ENCODE data around the gene TRPC4. TPM values are rescaled to one million over a fixed set of nuclear protein-coding genes. Genes with fewer than 3 reads are reported as not detected.
"Not testable (repeated sequence)": the region's sequence is repeated elsewhere in the genome, so short reads cannot be mapped to it uniquely, and the experiment has no call there.

Gene TRPC4
- total and polyA plus RNA-seq, 2 donors (not counting 1 experiment from before 2014, with no cell fraction given) = 1.7 to 30.7 TPM

DNA sequence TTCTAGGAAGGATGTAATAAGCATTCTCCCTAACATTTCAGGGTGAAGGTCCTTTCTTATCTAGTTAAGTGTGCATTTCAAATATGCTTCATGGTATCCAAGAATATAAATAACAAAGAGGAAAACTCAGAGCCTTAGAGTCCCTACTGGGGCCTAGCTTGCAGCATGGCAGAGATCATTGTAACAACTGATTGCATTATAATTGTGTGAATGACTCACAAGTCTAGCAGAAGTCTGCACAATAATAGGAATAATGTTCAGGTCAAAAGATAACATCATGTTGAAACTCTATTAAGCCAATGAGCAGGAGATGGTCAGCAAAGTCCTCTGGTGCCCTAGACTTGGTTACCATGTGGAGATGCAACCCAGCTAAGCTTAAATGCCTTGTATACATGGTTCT lies 274.4 kb downstream of the TRPC4 start:
- no peak overlapping the region for H2AFZ ChIP-seq (ENCODE audit: low read length)
- no peak for TF ChIP-seq EZH2 (IDR thresholded peaks at IDR 0.05; ENCODE audit: low read length, missing control alignments)
- TF ChIP-seq, protein P1, sequence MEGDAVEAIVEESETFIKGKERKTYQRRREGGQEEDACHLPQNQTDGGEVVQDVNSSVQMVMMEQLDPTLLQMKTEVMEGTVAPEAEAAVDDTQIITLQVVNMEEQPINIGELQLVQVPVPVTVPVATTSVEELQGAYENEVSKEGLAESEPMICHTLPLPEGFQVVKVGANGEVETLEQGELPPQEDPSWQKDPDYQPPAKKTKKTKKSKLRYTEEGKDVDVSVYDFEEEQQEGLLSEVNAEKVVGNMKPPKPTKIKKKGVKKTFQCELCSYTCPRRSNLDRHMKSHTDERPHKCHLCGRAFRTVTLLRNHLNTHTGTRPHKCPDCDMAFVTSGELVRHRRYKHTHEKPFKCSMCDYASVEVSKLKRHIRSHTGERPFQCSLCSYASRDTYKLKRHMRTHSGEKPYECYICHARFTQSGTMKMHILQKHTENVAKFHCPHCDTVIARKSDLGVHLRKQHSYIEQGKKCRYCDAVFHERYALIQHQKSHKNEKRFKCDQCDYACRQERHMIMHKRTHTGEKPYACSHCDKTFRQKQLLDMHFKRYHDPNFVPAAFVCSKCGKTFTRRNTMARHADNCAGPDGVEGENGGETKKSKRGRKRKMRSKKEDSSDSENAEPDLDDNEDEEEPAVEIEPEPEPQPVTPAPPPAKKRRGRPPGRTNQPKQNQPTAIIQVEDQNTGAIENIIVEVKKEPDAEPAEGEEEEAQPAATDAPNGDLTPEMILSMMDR (conservative IDR thresholded peaks at IDR 0.05 in 1 of 2, IDR thresholded peaks at IDR 0.05 in 1 of 2; ENCODE audit: low read depth in 1 of 2, low read length in 2 of 2) = no peak
- DNase-seq (ENCODE audit: low read depth in 2 of 2) = peak; percentile 34 to 73
- peaks cover 3% of the 10 kb centered on the region for H3K4me1 ChIP-seq (ENCODE audit: control insufficient read depth, extremely low read depth, insufficient read depth, low read length)
- H3K36me3 ChIP-seq (ENCODE audit: control insufficient read depth, insufficient read depth, low read length) = no peaks in the 10 kb centered on the region
- H3K4me3 ChIP-seq (replicated peaks in 1 of 4; ENCODE audit: control extremely low read depth in 1 of 4, insufficient read depth in 1 of 4, low read depth in 3 of 4, low read length in 4 of 4) = peak overlapping the region in 1 of 4 experiments; percentile 61
- H3K4me2 ChIP-seq (ENCODE audit: extremely low read depth, insufficient read depth, low read length) = peak overlapping the region; percentile 11
- no peaks in the 10 kb centered on the region for H3K27me3 ChIP-seq (ENCODE audit: control insufficient read depth, insufficient read depth, low read length)
- H4K20me1 ChIP-seq (ENCODE audit: control insufficient read depth, extremely low read depth, insufficient read depth, low read length) = no peaks in the 10 kb centered on the region
- H3K9me3 ChIP-seq (ENCODE audit: control insufficient read depth, insufficient read depth, low read depth, low read length) = no peaks in the 10 kb centered on the region
- no peak overlapping the region for H3K27ac ChIP-seq (ENCODE audit: insufficient read depth, low read length)
- peaks cover 7% of the 10 kb centered on the region for H3K79me2 ChIP-seq (ENCODE audit: control insufficient read depth, insufficient read depth, low read length)
- no peak overlapping the region for H3K9ac ChIP-seq (ENCODE audit: insufficient read depth, low read length)

DNA sequence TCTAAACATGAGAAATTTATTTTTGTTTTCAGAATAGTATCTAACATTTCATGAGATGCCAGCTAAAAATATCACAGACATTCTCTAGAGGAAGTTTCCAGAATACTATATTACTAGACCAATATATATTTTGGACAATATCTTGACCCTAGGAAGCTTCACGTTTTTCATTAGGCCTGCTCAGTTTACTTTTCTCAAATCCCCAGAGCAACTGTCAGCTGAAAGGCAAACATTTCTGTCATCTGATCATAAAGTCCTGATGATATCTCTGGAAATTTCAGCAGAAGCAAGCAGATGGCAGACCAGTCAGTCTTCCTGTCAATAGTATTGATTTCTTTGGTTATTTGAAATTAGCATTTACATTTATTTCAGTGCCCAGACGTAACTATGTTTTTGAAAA lies 275.0 kb downstream of the TRPC4 start:
- peaks cover 2% of the 10 kb centered on the region for H3K4me1 ChIP-seq (ENCODE audit: control insufficient read depth, extremely low read depth, insufficient read depth, low read length)
- DNase-seq (ENCODE audit: low read depth in 2 of 2) = no peak
- H3K4me2 ChIP-seq (ENCODE audit: extremely low read depth, insufficient read depth, low read length) = peak overlapping the region; percentile 3
- no peaks in the 10 kb centered on the region for H3K9me3 ChIP-seq (ENCODE audit: control insufficient read depth, insufficient read depth, low read depth, low read length)
- no peaks in the 10 kb centered on the region for H3K27me3 ChIP-seq (ENCODE audit: control insufficient read depth, insufficient read depth, low read length)
- peaks cover 7% of the 10 kb centered on the region for H3K79me2 ChIP-seq (ENCODE audit: control insufficient read depth, insufficient read depth, low read length)
- H3K9ac ChIP-seq (ENCODE audit: insufficient read depth, low read length) = no peak overlapping the region
- no peak overlapping the region for H2AFZ ChIP-seq (ENCODE audit: low read length)
- no peaks in the 10 kb centered on the region for H3K36me3 ChIP-seq (ENCODE audit: control insufficient read depth, insufficient read depth, low read length)
- H4K20me1 ChIP-seq (ENCODE audit: control insufficient read depth, extremely low read depth, insufficient read depth, low read length) = no peaks in the 10 kb centered on the region
- H3K27ac ChIP-seq (ENCODE audit: insufficient read depth, low read length) = no peak overlapping the region
- no peak for TF ChIP-seq EZH2 (IDR thresholded peaks at IDR 0.05; ENCODE audit: low read length, missing control alignments)
- TF ChIP-seq, protein P1 (conservative IDR thresholded peaks at IDR 0.05 in 1 of 2, IDR thresholded peaks at IDR 0.05 in 1 of 2; ENCODE audit: low read depth in 1 of 2, low read length in 2 of 2) = no peak
- H3K4me3 ChIP-seq (replicated peaks in 1 of 4; ENCODE audit: control extremely low read depth in 1 of 4, insufficient read depth in 1 of 4, low read depth in 3 of 4, low read length in 4 of 4) = peak overlapping the region in 1 of 4 experiments; percentile 61

DNA sequence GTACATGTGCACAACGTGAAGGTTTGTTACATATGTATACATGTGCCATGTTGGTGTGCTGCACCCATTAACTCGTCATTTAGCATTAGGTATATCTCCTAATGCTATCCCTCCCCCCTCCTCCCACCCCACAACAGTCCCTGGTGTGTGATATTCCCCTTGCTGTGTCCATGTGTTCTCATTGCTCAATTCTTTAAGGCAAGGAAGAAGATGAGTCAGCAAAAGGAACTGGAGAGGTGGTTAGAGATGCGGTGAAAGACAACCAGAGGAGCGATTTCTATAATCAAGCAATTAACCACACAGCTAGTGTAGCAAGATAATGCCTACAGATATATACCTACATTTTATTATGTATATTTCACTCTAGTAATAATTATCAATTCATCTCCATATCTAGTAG lies 280.2 kb downstream of the TRPC4 start:
- H3K27me3 ChIP-seq (ENCODE audit: control insufficient read depth, insufficient read depth, low read length); H3K4me3 ChIP-seq (replicated peaks in 1 of 4; ENCODE audit: control extremely low read depth in 1 of 4, insufficient read depth in 1 of 4, low read depth in 3 of 4, low read length in 4 of 4); H3K36me3 ChIP-seq (ENCODE audit: control insufficient read depth, insufficient read depth, low read length); H4K20me1 ChIP-seq (ENCODE audit: control insufficient read depth, extremely low read depth, insufficient read depth, low read length); H3K4me2 ChIP-seq (ENCODE audit: extremely low read depth, insufficient read depth, low read length); H3K4me1 ChIP-seq (ENCODE audit: control insufficient read depth, extremely low read depth, insufficient read depth, low read length); H3K9me3 ChIP-seq (ENCODE audit: control insufficient read depth, insufficient read depth, low read depth, low read length); H3K9ac ChIP-seq (ENCODE audit: insufficient read depth, low read length); H3K27ac ChIP-seq (ENCODE audit: insufficient read depth, low read length); H2AFZ ChIP-seq (ENCODE audit: low read length); H3K79me2 ChIP-seq (ENCODE audit: control insufficient read depth, insufficient read depth, low read length): not testable (repeated sequence)
- DNase-seq (ENCODE audit: low read depth in 2 of 2) = peak; percentile 26 to 38

Measured in fibroblast of lung (primary cell).